SW480 (cell line): Measurements from ENCODE around the gene SLC22A7.
"Not testable (repeated sequence)": the region's sequence is repeated elsewhere in the genome, so short reads cannot be mapped to it uniquely, and the experiment has no call there.

ENCODE experiments used
- DNase-seq: peaks from one replicate; pipeline ENCODE4 v3.0.0-alpha.2; 2016; ENCODE audit warnings: low spot score

SLC22A7 gene

DNA sequence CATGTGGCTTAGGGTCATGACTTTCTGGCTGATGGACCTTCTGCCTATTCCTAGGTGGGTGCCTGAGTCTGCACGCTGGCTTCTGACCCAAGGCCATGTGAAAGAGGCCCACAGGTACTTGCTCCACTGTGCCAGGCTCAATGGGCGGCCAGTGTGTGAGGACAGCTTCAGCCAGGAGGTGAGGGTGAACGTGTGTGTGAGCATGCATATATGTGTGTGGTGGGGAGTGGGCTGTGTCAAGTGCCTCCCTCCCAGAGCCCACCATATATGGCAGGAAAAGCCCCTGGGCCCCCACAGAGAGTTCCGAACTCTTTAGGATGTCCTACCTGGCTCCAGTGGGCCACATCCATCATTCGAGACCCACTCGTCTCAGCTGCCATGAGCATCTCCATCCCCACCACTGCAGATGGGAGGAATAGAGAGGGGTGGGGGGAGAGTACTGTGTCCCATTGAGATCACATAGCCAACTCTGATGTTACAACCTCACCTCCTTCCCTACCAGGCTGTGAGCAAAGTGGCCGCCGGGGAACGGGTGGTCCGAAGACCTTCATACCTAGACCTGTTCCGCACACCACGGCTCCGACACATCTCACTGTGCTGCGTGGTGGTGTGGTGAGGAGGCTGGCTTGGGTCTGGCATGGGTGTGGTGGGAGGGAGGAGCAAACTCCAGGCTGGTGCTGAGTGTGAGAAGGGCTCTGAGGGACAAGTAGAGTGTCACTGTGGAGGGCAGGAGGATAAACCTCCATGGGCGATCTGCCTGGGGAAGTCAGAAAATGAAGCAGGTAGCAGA lies 3.2 kb downstream of the SLC22A7 start:
- no peak for DNase-seq

GRCh38 chr6:43302126-43302525 lies 4.1 kb downstream of the SLC22A7 start:
- no peak for DNase-seq

- DNase-seq, result not testable (repeated sequence)
Observed at GRCh38 chr6:43303006-43303405, 4.9 kb downstream of the SLC22A7 start.

- DNase-seq, result no peak
Observed at GRCh38 chr6:43303751-43304331, 5.8 kb downstream of the SLC22A7 start.

DNA sequence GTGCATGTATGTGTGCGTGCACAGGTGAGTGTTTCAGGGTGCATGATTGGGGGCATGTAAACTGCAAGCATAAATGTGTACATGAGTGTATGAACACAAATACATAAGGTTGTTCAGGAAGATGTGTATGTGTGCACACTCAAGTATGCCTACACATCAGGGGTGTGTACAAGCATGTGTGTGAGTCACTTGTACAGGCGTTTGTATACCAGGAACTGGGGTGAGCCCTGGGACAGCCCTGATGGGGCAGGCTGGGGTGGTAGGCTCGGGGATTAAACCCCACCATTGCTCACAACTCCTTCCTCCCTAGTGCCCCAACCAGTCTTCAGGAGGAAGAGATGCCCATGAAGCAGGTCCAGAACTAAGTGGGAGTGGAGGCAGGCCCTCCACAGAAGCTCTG lies 6.3 kb downstream of the SLC22A7 start:
- no peak for DNase-seq

DNA sequence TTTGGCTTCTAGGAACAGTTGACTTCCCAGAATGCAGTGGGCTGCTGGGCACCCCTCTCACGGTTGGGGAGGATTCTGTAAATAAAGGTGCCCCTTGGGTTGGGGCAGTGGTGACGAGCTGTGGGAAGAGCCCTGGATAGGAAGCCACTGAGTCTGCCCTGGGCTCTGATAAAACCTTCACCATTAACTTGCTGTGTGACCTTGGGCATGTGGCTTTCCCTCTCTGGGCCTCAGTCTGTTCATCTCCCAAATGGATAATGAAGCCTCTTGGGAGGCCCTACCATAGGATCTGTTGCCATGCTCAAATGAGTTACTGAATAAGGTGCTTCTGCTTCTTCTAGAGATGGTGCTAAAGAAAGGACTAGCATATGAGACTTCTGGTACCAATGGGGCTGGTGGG lies 6.8 kb downstream of the SLC22A7 start:
- no peak for DNase-seq

- no peak for DNase-seq
Observed at GRCh38 chr6:43306086-43306485, 8.0 kb downstream of the SLC22A7 start.

DNA sequence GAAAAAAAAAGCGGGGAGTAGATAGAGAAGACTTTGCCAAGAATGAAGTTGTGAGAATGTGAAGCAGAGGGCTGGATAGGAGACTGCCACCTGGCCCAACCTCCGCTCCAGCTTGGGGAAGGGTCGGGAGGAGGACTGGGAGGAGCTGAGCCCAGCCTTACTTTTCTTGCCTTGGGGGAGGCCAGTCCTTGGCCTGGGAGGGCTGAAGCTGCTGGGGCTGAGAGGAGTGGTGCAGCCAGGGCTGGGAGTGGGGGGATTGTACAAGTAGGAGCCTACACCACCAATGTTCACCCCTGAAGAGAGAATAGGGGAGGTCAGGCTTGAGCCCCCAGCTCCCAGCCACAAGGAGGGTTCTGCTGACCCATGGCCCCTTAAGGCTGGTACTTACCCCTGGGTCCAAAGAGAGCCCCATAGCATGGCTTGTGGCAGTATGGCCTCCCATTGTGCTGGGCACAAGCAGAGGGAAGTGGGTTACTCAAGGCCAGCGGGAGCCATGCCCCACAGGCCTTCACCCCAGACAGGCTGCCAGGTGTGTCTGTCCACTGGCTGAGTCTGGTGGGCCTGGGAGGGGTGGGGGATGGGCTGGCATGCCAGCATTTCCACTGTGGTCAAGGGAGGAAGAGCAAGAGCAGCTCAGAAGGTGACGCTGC lies 9.5 kb downstream of the SLC22A7 start:
- no peak for DNase-seq

DNA sequence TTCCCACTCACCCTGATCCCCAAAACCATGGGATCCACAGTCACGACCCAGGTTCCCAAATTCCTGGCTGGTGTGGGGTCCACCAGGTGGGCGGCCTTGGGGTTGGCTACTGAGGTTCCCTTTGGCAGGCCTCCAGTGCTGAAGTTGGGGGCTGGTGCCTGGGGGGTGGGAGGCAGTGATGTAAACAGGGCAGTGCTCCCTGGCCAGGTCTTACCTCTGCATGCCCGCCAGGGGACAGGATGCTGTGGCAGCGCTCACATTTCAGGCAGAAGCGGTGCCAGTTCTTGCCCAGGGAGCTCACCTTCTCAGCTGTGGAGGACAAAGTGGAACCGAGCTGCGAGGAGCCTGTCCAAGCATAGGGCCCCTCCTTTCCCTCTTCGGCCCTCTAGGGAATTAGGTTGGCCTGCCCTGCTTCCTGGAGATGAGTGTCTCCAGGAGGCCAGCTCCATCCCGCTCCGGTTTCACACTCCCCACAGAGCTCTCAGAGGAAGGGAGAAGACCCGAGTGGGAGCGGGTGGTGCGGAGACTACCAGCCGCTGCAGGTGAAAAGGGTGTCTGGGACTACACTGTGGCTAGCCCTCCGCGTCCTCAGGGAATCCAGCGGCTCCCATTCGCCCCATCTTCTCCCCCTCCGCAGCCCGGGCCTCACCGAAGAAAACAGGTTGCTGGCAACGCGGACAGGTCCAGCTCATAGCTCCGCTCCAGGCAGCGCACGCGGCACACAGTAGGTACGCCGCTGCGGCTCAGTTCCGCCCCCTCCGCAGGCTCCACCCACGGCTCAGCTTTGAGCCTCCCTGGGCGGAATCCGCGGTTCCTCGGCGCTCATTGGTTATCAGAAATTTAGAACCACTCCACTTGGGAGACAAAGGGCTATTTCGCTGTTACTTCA lies 10.3 kb downstream of the SLC22A7 start, which contains the start of gene CRIP3:
CRIP3 (minus strand) TSS at position 726 of the 889 bp plus-strand sequence; CDS start at position 692, 34 bp downstream.
- DNase-seq, result no peak

DNA sequence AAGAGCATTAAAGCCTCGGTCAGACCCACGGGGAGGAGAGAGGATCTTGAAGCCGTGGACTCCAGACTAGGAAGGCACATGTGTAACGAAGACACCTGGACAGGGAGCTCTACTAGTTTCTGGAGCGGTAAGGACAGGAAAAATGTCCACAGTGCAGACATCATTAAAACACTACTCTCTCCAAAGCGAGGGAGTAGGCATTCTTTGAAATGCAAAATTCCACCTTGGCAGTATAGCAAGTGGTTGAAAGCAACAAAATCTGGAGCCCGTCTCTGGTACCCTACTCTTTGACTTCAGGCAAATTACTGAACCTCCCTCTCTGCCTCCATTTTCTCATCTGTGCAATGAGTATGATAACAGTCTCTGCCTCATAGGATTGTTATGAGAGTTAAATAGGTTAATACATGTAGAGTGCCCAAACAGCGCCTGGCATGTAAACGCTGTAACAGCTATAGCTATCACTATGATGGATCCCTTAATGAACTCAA lies 11.0 kb downstream of the SLC22A7 start:
- DNase-seq, result no peak

- DNase-seq, result no peak
Observed at GRCh38 chr6:43310134-43310533, 12.1 kb downstream of the SLC22A7 start.

DNA sequence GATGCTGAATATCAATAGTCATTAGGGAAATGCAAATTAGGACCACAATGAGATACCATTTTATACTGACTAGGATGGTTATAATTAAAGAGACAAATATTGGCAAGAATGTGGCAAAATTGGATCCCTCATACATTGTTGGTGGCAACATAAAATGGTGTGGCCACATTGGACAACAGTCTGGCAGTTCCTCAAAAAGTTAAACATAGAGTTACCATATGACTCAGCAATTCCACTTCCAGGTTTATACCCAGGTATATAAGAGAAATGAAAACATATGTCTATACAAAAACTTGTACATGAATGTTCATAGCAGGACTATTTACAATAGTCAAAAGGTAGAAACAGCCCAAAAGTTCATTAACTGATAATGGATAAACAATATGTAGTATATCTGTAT lies 12.6 kb downstream of the SLC22A7 start:
- no peak for DNase-seq

DNA sequence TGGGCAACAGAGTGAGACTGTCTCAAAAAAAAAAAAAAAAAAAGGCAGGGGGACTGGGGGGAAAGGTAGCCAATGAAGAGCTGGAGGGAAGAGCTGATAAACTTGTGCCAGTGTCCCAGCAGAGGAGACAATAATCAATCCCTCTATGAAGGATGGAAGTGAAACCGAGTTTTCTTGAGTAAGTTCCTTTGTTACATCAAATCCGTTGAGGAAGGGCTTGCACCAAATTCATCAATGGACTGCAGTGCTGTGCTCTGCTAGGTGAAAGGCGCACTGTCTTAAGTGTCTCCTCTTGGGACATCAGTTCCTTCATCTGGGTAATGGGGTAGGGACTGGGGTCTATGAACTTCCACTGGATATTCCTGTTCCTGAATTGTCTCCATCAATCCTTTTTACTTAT lies 13.6 kb downstream of the SLC22A7 start:
- no peak for DNase-seq

GRCh38 chr6:43313813-43314212 lies 15.8 kb downstream of the SLC22A7 start:
- no peak for DNase-seq

- no peak for DNase-seq
Observed at GRCh38 chr6:43318011-43318410, 20.0 kb downstream of the SLC22A7 start.

DNA sequence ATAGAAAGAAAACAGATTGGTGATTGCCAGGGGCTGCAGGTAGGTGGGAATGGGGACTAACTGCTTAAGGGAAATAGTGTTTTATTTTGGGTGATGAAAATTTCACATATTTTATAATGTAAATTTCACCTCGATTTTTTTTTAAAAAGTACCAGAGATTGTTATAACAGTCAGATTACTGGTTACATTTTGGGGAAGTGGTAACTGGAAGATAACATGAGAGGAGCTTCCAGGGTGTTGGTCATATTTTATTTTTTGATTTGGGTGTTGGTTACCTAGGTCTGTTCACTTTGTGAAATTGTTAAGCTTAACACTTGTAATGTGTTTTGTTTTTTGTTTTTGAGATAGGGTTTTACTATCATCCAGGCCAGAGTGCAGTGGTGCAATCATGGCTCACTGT lies 27.8 kb downstream of the SLC22A7 start:
- no peak for DNase-seq

GRCh38 chr6:43328528-43328927 lies 30.5 kb downstream of the SLC22A7 start:
- DNase-seq, result peak; percentile 55

- DNase-seq, result no peak
Observed at GRCh38 chr6:43331470-43331869, 33.4 kb downstream of the SLC22A7 start.

GRCh38 chr6:43331891-43332290 lies 33.8 kb downstream of the SLC22A7 start:
- no peak for DNase-seq

DNA sequence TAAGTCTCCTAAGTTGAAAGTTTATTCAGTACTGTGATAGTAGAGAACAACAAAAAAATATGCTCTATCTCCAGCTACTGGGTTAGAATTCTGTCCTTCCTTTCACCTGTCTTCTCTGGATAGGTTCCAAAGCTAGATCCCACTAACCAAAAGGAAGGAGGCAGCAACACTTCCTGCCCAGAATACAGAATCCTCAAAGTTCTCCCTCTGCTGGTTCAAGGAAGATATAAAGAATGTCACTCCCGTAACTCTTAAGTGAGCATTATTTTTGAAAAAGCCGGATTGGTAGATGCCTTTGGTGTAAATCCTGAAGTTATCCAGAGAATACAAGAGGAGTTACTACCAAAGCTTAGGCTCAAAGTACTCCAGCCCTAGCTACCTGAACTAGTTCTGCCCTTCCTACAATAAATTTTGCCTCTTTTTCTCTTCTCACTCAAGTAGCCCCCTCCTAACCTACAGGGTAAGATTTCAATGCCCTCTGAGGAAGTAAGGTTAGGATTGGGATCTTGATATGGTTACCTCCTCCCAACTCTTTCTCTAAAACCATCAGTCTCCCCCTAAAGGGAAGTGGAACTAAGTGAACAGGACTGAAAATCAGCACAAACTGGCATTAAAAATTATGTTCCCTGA lies 36.5 kb downstream of the SLC22A7 start:
- peak; percentile 45 for DNase-seq

GRCh38 chr6:43335469-43335868 lies 37.4 kb downstream of the SLC22A7 start:
- DNase-seq, result no peak

- DNase-seq, result no peak
Observed at GRCh38 chr6:43336382-43336781, 38.3 kb downstream of the SLC22A7 start.
